HG03457 (cell line): ENCODE measurements around the gene GLIS1.

Source experiments
- ATAC-seq: cut with Tn5 transposase; IDR thresholded peaks from one replicate; pipeline ENCODE4 v1.9.1; 2021; ENCODE audit warnings: moderate number of reproducible peaks; ENCODE audit not compliant: unreplicated experiment

Gene GLIS1

GRCh38 chr1:53553734-53554509, 185.0 kb downstream of the GLIS1 start:
- ATAC-seq, result no peak

- no peak for ATAC-seq
Measured at GRCh38 chr1:53552981-53553733, 185.8 kb downstream of the GLIS1 start.

GRCh38 chr1:53552146-53552861, 186.7 kb downstream of the GLIS1 start:
- ATAC-seq, result no peak

- ATAC-seq, result no peak
Measured at GRCh38 chr1:53551428-53551995, 187.5 kb downstream of the GLIS1 start.

GRCh38 chr1:53550201-53550741, 188.7 kb downstream of the GLIS1 start:
- ATAC-seq, result no peak

- no peak for ATAC-seq
Measured at GRCh38 chr1:53549781-53550180, 189.2 kb downstream of the GLIS1 start.

GRCh38 chr1:53549287-53549686, 189.7 kb downstream of the GLIS1 start:
- ATAC-seq, result no peak

GRCh38 chr1:53548031-53548491, 190.9 kb downstream of the GLIS1 start:
- no peak for ATAC-seq

GRCh38 chr1:53547231-53547790, 191.7 kb downstream of the GLIS1 start:
- ATAC-seq, result no peak

GRCh38 chr1:53546409-53547155, 192.4 kb downstream of the GLIS1 start:
- ATAC-seq, result no peak

- no peak for ATAC-seq
Measured at GRCh38 chr1:53545663-53546408, 193.1 kb downstream of the GLIS1 start.

GRCh38 chr1:53544728-53545515, 194.0 kb downstream of the GLIS1 start:
- ATAC-seq, result no peak

GRCh38 chr1:53543778-53544695, 194.9 kb downstream of the GLIS1 start:
- ATAC-seq, result no peak

GRCh38 chr1:53543130-53543777, 195.7 kb downstream of the GLIS1 start:
- ATAC-seq, result no peak

- ATAC-seq, result no peak
Measured at GRCh38 chr1:53542551-53542950, 196.4 kb downstream of the GLIS1 start.

- ATAC-seq, result no peak
Measured at GRCh38 chr1:53541761-53542550, 197.0 kb downstream of the GLIS1 start.
